PC-9 (cell line): Measurements from ENCODE around the gene METRN. TPM values are rescaled to one million over a fixed set of nuclear protein-coding genes. Genes with fewer than 3 reads are reported as not detected.
"Not testable (repeated sequence)": the region's sequence is repeated elsewhere in the genome, so short reads cannot be mapped to it uniquely, and the experiment has no call there.

Source experiments
- BruUV-seq: library from RNA; stranded (reverse); fragments of 400-500 nt; replicated peaks from 2 replicates; lab custom pipeline; 2021; lab: Mats Ljungman, UMichigan
- CTCF ChIA-PET: fragments of 300-600 bp; sonication (Branson Sonifier 250); formaldehyde crosslinking; loops from one replicate; lab custom pipeline; 2022; ENCODE audit warnings: antibody characterized with exemption; lab: Charles Lee
- POLR2A ChIA-PET: fragments of 300-600 bp; sonication (Branson Sonifier 250); formaldehyde crosslinking; loops from one replicate; lab custom pipeline; 2022; ENCODE audit warnings: antibody characterized with exemption; ENCODE audit not compliant: unreplicated experiment; lab: Charles Lee
- DNase-seq, 2 experiments: peaks; one replicate each; pipeline versions ENCODE4 v3.0.0 to v3.0.0-alpha.2; 2015 to 2022; ENCODE audit warnings: mixed read lengths in 1 of 2
- H2AFZ ChIP-seq: fragments of 200-600 bp; sonication (generic); 2 replicates; pipeline ENCODE4 v1.8.1; 2017; ENCODE audit warnings: antibody characterized with exemption
- H3F3A ChIP-seq: fragments of 200-600 bp; sonication (generic); 2 replicates; pipeline ENCODE4 v1.8.1; 2017; ENCODE audit warnings: antibody characterized with exemption, mild to moderate bottlenecking, low read depth; ENCODE audit not compliant: insufficient read depth
- H3K27ac ChIP-seq: fragments of 200-600 bp; sonication (generic); 2 replicates; pipeline ENCODE4 v1.6.1; 2016; ENCODE audit warnings: mixed run types
- H3K27me3 ChIP-seq: fragments of 200-600 bp; sonication (generic); 2 replicates; pipeline ENCODE4 v1.6.1; 2016; ENCODE audit warnings: low read depth, mixed run types; ENCODE audit not compliant: insufficient read depth
- H3K36me3 ChIP-seq: fragments of 200-600 bp; sonication (generic); 2 replicates; pipeline ENCODE4 v1.6.1; 2016; ENCODE audit warnings: low read depth, mixed run types
- H3K4me1 ChIP-seq: fragments of 200-600 bp; sonication (generic); replicated peaks from 2 replicates; pipeline ENCODE4 v1.6.1; 2016; ENCODE audit warnings: mixed run types; ENCODE audit not compliant: insufficient read depth
- H3K4me2 ChIP-seq: fragments of 200-600 bp; sonication (generic); 2 replicates; pipeline ENCODE4 v1.6.1; 2017; ENCODE audit warnings: mixed run types
- H3K4me3 ChIP-seq: fragments of 200-600 bp; sonication (generic); 2 replicates; pipeline ENCODE4 v1.6.1; 2016; ENCODE audit warnings: mixed run types
- H3K79me2 ChIP-seq: fragments of 200-600 bp; sonication (generic); 2 replicates; pipeline ENCODE4 v1.6.1; 2017; ENCODE audit warnings: low read depth, mixed run types
- H3K9me2 ChIP-seq: fragments of 200-600 bp; sonication (generic); 2 replicates; pipeline ENCODE4 v1.8.1; 2017; ENCODE audit warnings: mild to moderate bottlenecking; ENCODE audit not compliant: insufficient read depth
- H3K9me3 ChIP-seq: fragments of 200-600 bp; sonication (generic); 2 replicates; pipeline ENCODE4 v1.8.1; 2016; ENCODE audit warnings: low read depth; ENCODE audit not compliant: insufficient read depth
- H4K20me1 ChIP-seq: fragments of 200-600 bp; sonication (generic); 2 replicates; pipeline ENCODE4 v1.8.1; 2017; ENCODE audit not compliant: insufficient read depth
- EZH2 ChIP-seq: fragments of 200-600 bp; sonication (generic); IDR thresholded peaks from 2 replicates; pipeline ENCODE4 v1.8.0; 2017; ENCODE audit warnings: antibody characterized with exemption, low read depth
- intact Hi-C: fragments of 100-400 bp; cut with micrococcal nuclease; formaldehyde crosslinking; loops from one replicate; pipeline ENCODE4 v1.10.0; 2022; ENCODE audit not compliant: unreplicated experiment
- total RNA-seq: library from RNA; stranded (reverse); gene quantifications from 2 replicates; pipeline ENCODE4 v1.2.3, GENCODE V29; 2021
- TF ChIP-seq, protein P1 (sequence below): fragments of 200-600 bp; sonication (generic); conservative IDR thresholded peaks from 2 replicates; pipeline ENCODE4 v1.6.1; 2017; ENCODE audit warnings: mixed run types, antibody characterized with exemption, mild to moderate bottlenecking, moderate library complexity

The METRN gene
- total RNA-seq, 1 experiment from 2014 or later, result 77.5 TPM

DNA sequence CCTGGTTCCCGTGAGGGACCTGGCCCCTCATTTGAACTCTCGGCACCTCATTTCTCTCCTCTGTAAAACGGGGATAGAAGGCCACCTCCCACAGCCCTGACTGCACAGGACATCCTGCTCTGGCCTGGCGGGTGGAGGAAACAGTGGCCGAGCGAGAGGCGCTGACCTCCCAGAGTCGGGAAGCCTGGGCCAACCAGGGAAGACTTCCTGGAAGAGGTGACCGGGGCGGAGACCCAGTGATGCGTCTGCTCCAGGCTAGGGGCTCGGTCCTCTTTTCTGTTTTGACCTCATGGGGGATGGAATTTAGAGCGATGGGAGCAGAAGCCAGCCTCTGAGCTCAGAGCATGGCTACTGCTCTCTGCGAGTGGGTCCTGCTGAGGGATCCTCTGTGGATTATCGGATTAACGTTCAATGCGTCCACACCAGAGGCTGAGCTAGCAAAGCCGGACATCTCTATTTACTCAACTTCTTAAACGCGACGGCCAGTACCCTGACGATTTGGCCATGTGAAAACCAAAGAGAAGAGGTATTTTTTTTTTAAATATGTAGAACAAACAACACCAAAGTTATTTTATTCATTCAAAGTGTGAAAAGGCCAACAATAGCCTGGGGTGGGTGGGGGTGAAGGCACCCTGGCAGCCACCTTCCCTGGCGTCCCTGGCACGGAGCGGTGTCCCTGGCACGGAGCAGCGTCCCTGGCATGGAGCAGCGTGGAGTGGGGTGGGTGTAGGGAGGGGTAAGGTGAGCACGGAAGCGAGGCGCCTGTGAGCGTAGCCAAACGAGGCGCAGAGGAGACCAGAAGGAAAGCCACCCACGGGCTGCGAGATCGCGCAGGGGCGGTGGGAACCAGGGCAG is 36.5 kb downstream of the METRN start:
- Histone ChIP-seq H3K9me2 (no peaks in the 10 kb centered on the region), H3K4me2 (no peak overlapping the region), H2AFZ (no peak overlapping the region), H4K20me1 (no peaks in the 10 kb centered on the region; the same call in 1 of the 2 replicates), H3F3A (peaks cover 7% of the 10 kb centered on the region; the same call in 1 of the 2 replicates), H3K27me3 (no peaks in the 10 kb centered on the region), H3K9me3 (no peaks in the 10 kb centered on the region), H3K4me3 (no peak overlapping the region), H3K4me1 (no peaks in the 10 kb centered on the region), H3K36me3 (no peaks in the 10 kb centered on the region), H3K27ac (no peak overlapping the region), H3K79me2 (no peaks in the 10 kb centered on the region)
- CTCF ChIA-PET, result interaction anchor here (0.6 kb wide), 1 partner anchor 10 kb away, joined by 4 read pairs; no protein-coding TSS in a partner anchor
- POLR2A ChIA-PET, result no interaction called here
- BruUV-seq, result no TSS peak
- TF ChIP-seq, protein P1, sequence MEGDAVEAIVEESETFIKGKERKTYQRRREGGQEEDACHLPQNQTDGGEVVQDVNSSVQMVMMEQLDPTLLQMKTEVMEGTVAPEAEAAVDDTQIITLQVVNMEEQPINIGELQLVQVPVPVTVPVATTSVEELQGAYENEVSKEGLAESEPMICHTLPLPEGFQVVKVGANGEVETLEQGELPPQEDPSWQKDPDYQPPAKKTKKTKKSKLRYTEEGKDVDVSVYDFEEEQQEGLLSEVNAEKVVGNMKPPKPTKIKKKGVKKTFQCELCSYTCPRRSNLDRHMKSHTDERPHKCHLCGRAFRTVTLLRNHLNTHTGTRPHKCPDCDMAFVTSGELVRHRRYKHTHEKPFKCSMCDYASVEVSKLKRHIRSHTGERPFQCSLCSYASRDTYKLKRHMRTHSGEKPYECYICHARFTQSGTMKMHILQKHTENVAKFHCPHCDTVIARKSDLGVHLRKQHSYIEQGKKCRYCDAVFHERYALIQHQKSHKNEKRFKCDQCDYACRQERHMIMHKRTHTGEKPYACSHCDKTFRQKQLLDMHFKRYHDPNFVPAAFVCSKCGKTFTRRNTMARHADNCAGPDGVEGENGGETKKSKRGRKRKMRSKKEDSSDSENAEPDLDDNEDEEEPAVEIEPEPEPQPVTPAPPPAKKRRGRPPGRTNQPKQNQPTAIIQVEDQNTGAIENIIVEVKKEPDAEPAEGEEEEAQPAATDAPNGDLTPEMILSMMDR, result no peak
- no peak for TF ChIP-seq EZH2
- no peak for DNase-seq
- intact Hi-C loops, result no loop called here

DNA sequence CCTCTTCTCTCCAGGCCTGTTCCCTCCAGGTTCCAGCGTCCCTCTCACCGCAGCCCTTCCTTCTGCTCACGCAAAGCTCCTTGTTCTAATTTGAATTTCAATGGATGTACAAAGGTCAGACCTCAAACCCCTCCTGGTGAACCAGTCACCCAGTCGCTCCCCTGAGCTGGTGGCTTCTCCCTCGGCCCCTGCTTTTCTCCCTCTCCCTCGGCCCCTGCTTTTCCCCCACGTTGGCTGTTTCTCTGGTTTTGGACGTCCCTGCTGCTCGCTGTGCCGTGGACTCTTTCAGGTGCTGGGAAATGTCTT is 37.0 kb downstream of the METRN start:
- Histone ChIP-seq H3K36me3 (no peaks in the 10 kb centered on the region), H3K4me3 (no peak overlapping the region), H3K27me3 (no peaks in the 10 kb centered on the region), H3K4me2 (no peak overlapping the region), H2AFZ (no peak overlapping the region), H4K20me1 (no peaks in the 10 kb centered on the region; the same call in 1 of the 2 replicates), H3K9me3 (no peaks in the 10 kb centered on the region), H3K9me2 (no peaks in the 10 kb centered on the region), H3K27ac (no peak overlapping the region), H3K4me1 (no peaks in the 10 kb centered on the region), H3K79me2 (no peaks in the 10 kb centered on the region), H3F3A (peaks cover 7% of the 10 kb centered on the region; the same call in 1 of the 2 replicates)
- intact Hi-C loops, result no loop called here
- no TSS peak for BruUV-seq
- TF ChIP-seq, protein P1, result no peak
- no peak for TF ChIP-seq EZH2
- DNase-seq, result no peak
- POLR2A ChIA-PET, result no interaction called here
- CTCF ChIA-PET, result interaction anchor here (0.6 kb wide), 1 partner anchor 11 kb away, joined by 4 read pairs; no protein-coding TSS in a partner anchor

DNA sequence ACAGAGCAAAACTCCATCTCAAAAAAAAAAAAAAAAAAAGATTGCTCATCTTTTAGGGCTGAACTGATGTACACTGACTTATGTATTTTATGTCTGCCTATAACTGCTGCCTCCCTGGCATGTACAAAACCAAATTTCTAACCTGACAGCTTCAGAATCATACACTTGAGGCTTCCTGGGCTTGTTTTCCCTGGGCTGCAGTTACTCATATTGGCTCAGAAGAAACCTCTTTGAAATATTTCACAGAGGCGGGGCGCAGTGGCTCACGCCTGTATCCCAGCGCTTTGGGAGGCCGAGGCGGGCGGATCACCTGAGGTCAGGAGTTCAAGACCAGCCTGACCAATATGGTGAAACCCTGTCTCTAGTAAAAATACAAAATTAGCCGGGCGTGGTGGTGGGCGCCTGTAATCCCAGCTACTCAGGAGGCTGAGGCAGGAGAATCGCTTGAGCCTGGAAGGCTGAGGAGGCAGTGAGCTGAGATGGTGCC is 39.2 kb downstream of the METRN start:
- H3K9me3 ChIP-seq, CTCF ChIA-PET, H2AFZ ChIP-seq, H3K4me1 ChIP-seq, H3K4me3 ChIP-seq, H3K9me2 ChIP-seq, H4K20me1 ChIP-seq, H3K4me2 ChIP-seq, intact Hi-C loops, H3K27me3 ChIP-seq, BruUV-seq, H3K36me3 ChIP-seq, H3K27ac ChIP-seq, POLR2A ChIA-PET, H3F3A ChIP-seq, DNase-seq, H3K79me2 ChIP-seq: not testable (repeated sequence)
